K562 treated with DMSO at 1 percent for 4 hours (cell line): ENCODE results near the gene NUPR1. TPM values are rescaled to one million over a fixed set of nuclear protein-coding genes. Genes with fewer than 3 reads are reported as not detected.

Source experiments
- total RNA-seq: library from RNA; unstranded; fragments of 300-600 nt; gene quantifications from 2 replicates; pipeline ENCODE4 v1.2.3, GENCODE V29; 2022; ENCODE audit not compliant: insufficient read depth

NUPR1 gene
- 105 and 134 TPM in 2 replicates for total RNA-seq

GRCh38 chr16:28538733-28539596 lies at the start of gene NUPR1:
TSS of gene NUPR1 (minus strand) at chr16:28538974. CDS start at chr16:28538907, 67 bp downstream.

GRCh38 chr16:28553776-28554633 lies 15.2 kb upstream of the NUPR1 start, which contains the start of gene SGF29:
TSS of gene SGF29 (plus strand) at chr16:28553920. CDS start at chr16:28581070, 27,150 bp downstream.

GRCh38 chr16:28494121-28494851 lies 44.5 kb downstream of the NUPR1 start, which contains the start of gene APOBR:
TSS of gene APOBR (plus strand) at chr16:28494643. CDS start at chr16:28494682, 39 bp downstream.

GRCh38 chr16:28491970-28492474 lies 46.8 kb downstream of the NUPR1 start, which contains the start of gene CLN3:
TSS of gene CLN3 (minus strand) at chr16:28492074. CDS start at chr16:28491759, 315 bp downstream.

Other genes starting within 250 kb of the NUPR1 start
- 0.11 TPM in 1 of 2 replicates, not detected in the other for gene SBK1, start 246.4 kb downstream of the NUPR1 start, total RNA-seq
- 1.3 TPM in 1 of 2 replicates, not detected in the other for gene NPIPB6, start 175.5 kb downstream of the NUPR1 start, total RNA-seq
- 78.4 and 137 TPM in 2 replicates for gene EIF3CL, start 135.1 kb downstream of the NUPR1 start, total RNA-seq
- not detected in 2 replicates for gene NPIPB7, start 66.6 kb downstream of the NUPR1 start, total RNA-seq
- gene CLN3, start 46.9 kb downstream of the NUPR1 start, total RNA-seq: 52.3 and 57.5 TPM in 2 replicates
- 6.0 and 6.2 TPM in 2 replicates for gene APOBR, start 44.3 kb downstream of the NUPR1 start, total RNA-seq
- gene IL27, start 32.1 kb downstream of the NUPR1 start, total RNA-seq: not detected in 2 replicates
- gene SGF29, start 14.9 kb upstream of the NUPR1 start, total RNA-seq: 31.0 and 40.5 TPM in 2 replicates
- 4.2 and 4.7 TPM in 2 replicates for gene SULT1A2, start 58.1 kb upstream of the NUPR1 start, total RNA-seq
- 84.6 and 95.3 TPM in 2 replicates for gene SULT1A1, start 71.1 kb upstream of the NUPR1 start, total RNA-seq
- not detected in 2 replicates for gene NPIPB8, start 99.1 kb upstream of the NUPR1 start, total RNA-seq
- 236 and 351 TPM in 2 replicates for gene EIF3C, start 172.5 kb upstream of the NUPR1 start, total RNA-seq
- gene NPIPB9, start 212.8 kb upstream of the NUPR1 start, total RNA-seq: 0.80 and 1.1 TPM in 2 replicates